Lower lobe of right lung (tissue), 2 donors: Measurements from ENCODE around the gene SELENOT. TPM values are rescaled to one million over a fixed set of nuclear protein-coding genes. Genes with fewer than 3 reads are reported as not detected.

ENCODE experiments used
- ATAC-seq, 2 donors: fragments of 200-7000 bp; cut with Tn5 transposase; one replicate each; pipeline ENCODE4 v1.9.1; 2020 to 2022; ENCODE audit warnings: mild to moderate bottlenecking in 2 of 2, moderate library complexity in 2 of 2
- DNase-seq: peaks from one replicate; pipeline ENCODE4 v3.0.0-alpha.2; 2020
- H3K27ac ChIP-seq: fragments of 200-600 bp; one replicate; pipeline ENCODE4 v1.8.0; 2022
- H3K27me3 ChIP-seq: fragments of 200-600 bp; one replicate; pipeline ENCODE4 v1.8.0; 2022; ENCODE audit warnings: low read depth
- H3K36me3 ChIP-seq: fragments of 200-600 bp; one replicate; pipeline ENCODE4 v1.8.0; 2022; ENCODE audit warnings: mild to moderate bottlenecking
- H3K4me1 ChIP-seq: fragments of 200-600 bp; one replicate; pipeline ENCODE4 v1.8.0; 2022
- H3K4me3 ChIP-seq: fragments of 200-600 bp; one replicate; pipeline ENCODE4 v1.8.0; 2022; ENCODE audit warnings: mild to moderate bottlenecking
- H3K9me3 ChIP-seq: fragments of 200-600 bp; one replicate; pipeline ENCODE4 v1.8.0; 2022
- intact Hi-C: fragments of 100-400 bp; cut with DNase I; formaldehyde crosslinking; loops from one replicate; pipeline ENCODE4 v1.11.0; 2022
- total RNA-seq: library from RNA; stranded (reverse); fragmentation: NEBNext Ultra II Directional; extraction: Animal tissue kit (Norgen Biotek cat#: 25700); gene quantifications from one replicate; pipeline ENCODE4 v1.2.1, GENCODE V29; 2021
- TF ChIP-seq, protein P1 (sequence below): fragments of 200-600 bp; IDR thresholded peaks from one replicate; pipeline ENCODE4 v1.8.0; 2022; ENCODE audit warnings: antibody characterized with exemption, mild to moderate bottlenecking
- donor health status: DM: no; HTN: yes; CAD: no; lungs with severe emphysema.

SELENOT gene
- total RNA-seq, 1 donor from 2014 or later, result 107 TPM

GRCh38 chr3:150666167-150666566, 63.0 kb downstream of the SELENOT start:
- no peak overlapping the region for H3K27ac ChIP-seq
- TF ChIP-seq, protein P1, sequence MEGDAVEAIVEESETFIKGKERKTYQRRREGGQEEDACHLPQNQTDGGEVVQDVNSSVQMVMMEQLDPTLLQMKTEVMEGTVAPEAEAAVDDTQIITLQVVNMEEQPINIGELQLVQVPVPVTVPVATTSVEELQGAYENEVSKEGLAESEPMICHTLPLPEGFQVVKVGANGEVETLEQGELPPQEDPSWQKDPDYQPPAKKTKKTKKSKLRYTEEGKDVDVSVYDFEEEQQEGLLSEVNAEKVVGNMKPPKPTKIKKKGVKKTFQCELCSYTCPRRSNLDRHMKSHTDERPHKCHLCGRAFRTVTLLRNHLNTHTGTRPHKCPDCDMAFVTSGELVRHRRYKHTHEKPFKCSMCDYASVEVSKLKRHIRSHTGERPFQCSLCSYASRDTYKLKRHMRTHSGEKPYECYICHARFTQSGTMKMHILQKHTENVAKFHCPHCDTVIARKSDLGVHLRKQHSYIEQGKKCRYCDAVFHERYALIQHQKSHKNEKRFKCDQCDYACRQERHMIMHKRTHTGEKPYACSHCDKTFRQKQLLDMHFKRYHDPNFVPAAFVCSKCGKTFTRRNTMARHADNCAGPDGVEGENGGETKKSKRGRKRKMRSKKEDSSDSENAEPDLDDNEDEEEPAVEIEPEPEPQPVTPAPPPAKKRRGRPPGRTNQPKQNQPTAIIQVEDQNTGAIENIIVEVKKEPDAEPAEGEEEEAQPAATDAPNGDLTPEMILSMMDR, result no peak
- intact Hi-C loops, result no loop called here

DNA sequence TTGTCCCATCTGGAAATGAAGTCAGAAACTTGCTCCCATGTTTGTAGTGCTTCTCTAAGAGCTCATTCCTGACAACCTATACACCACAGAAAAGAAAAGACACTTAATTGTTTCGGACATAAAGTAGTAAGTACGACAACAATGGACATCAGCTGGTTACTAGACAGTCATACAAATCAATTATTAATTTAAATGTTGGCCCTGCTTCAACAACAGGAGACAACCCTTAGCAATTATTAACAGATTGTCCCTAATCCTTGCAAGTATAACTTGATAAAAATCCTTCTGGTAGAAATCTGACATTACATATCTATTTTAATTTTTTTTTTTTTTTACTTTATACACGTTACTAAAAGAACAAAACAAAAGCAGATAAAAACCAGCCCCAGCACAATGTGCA, 70.8 kb downstream of the SELENOT start:
- DNase-seq, result no peak
- no peak for ATAC-seq
- intact Hi-C loops, result no loop called here
- H3K9me3 ChIP-seq, result peaks cover 13% of the 10 kb centered on the region
- H3K4me1 ChIP-seq, result no peaks in the 10 kb centered on the region
- TF ChIP-seq, protein P1, result no peak
- no peaks in the 10 kb centered on the region for H3K36me3 ChIP-seq
- no peak overlapping the region for H3K4me3 ChIP-seq
- no peak overlapping the region for H3K27ac ChIP-seq
- no peaks in the 10 kb centered on the region for H3K27me3 ChIP-seq

More at GRCh38 chr3:150666167-150666566, 63.0 kb downstream of the SELENOT start:
- no peak for ATAC-seq
- Histone ChIP-seq H3K36me3 (no peaks in the 10 kb centered on the region), H3K4me3 (no peak overlapping the region), H3K27me3 (no peaks in the 10 kb centered on the region), H3K9me3 (no peaks in the 10 kb centered on the region), H3K4me1 (no peaks in the 10 kb centered on the region)
- DNase-seq, result no peak

DNA sequence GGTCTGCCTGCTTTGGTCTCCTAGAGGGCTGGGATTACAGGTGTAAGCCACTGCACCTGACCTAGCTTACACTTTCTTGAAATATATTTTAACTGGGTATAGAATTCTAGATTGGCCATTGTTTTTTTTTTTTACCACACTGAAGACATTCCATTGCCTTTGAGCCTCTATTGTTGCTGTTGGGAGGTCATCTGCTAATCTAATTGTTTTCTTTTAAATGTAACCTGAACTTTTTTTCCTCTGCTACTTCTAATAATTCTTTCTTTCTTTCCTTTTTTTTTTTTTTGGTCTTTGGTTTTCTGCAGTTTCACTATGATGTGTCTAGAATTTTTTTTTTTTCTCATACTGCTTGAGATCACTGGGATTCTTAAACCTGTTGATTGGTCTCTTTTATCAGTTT, 72.5 kb downstream of the SELENOT start:
- no peak for DNase-seq
- Histone ChIP-seq H3K27me3 (no peaks in the 10 kb centered on the region), H3K4me3 (no peak overlapping the region), H3K4me1 (no peaks in the 10 kb centered on the region), H3K9me3 (peaks cover 13% of the 10 kb centered on the region), H3K36me3 (no peaks in the 10 kb centered on the region), H3K27ac (no peak overlapping the region)
- no peak for ATAC-seq
- TF ChIP-seq, protein P1, result no peak
- intact Hi-C loops, result no loop called here

Other genes with a start within 250 kb of the SELENOT start
- 21.3 TPM for gene TSC22D2, start 195.0 kb upstream of the SELENOT start, total RNA-seq
- gene SERP1, start 56.8 kb upstream of the SELENOT start, total RNA-seq, result 150 TPM
- 91.9 TPM for gene EIF2A, start 56.5 kb upstream of the SELENOT start, total RNA-seq
- not detected for gene ERICH6, start 100.6 kb downstream of the SELENOT start, total RNA-seq
- 18.6 TPM for gene SIAH2, start 159.8 kb downstream of the SELENOT start, total RNA-seq